ENCODE results near the gene S100A4.
"Not testable (repeated sequence)": the region's sequence is repeated elsewhere in the genome, so short reads cannot be mapped to it uniquely, and the experiment has no call there.

Gene S100A4

GRCh38 chr1:153532181-153532580 lies 13.4 kb downstream of the S100A4 start:
- no peak for DNase-seq

- DNase-seq, result no peak
Observed at GRCh38 chr1:153531638-153532037, 14.0 kb downstream of the S100A4 start.

GRCh38 chr1:153527683-153528040 lies 17.9 kb downstream of the S100A4 start:
- DNase-seq, result no peak

- DNase-seq, result no peak
Observed at GRCh38 chr1:153527023-153527682, 18.5 kb downstream of the S100A4 start.

GRCh38 chr1:153526132-153526543 lies 19.5 kb downstream of the S100A4 start:
- DNase-seq, result no peak

- DNase-seq, result no peak
Observed at GRCh38 chr1:153525088-153525728, 20.4 kb downstream of the S100A4 start.

- not testable (repeated sequence) for DNase-seq
Observed at GRCh38 chr1:153522353-153523048, 23.1 kb downstream of the S100A4 start.

GRCh38 chr1:153521808-153522207 lies 23.8 kb downstream of the S100A4 start:
- not testable (repeated sequence) for DNase-seq

GRCh38 chr1:153520818-153521476 lies 24.7 kb downstream of the S100A4 start:
- DNase-seq, result no peak

GRCh38 chr1:153520137-153520691 lies 25.4 kb downstream of the S100A4 start:
- DNase-seq, result not testable (repeated sequence)

- DNase-seq, result no peak
Observed at GRCh38 chr1:153519242-153519641, 26.4 kb downstream of the S100A4 start.

- no peak for DNase-seq
Observed at GRCh38 chr1:153515504-153516394, 29.9 kb downstream of the S100A4 start.

- DNase-seq, result no peak
Observed at GRCh38 chr1:153513666-153514065, 31.9 kb downstream of the S100A4 start.

GRCh38 chr1:153513023-153513422 lies 32.6 kb downstream of the S100A4 start:
- no peak for DNase-seq

- DNase-seq, result no peak
Observed at GRCh38 chr1:153510984-153511410, 34.6 kb downstream of the S100A4 start.

GRCh38 chr1:153509729-153510354 lies 35.8 kb downstream of the S100A4 start:
- DNase-seq, result no peak

GRCh38 chr1:153509036-153509435 lies 36.6 kb downstream of the S100A4 start:
- DNase-seq, result no peak

GRCh38 chr1:153507926-153508583 lies 37.6 kb downstream of the S100A4 start:
- no peak for DNase-seq

- no peak for DNase-seq
Observed at GRCh38 chr1:153506831-153507413, 38.7 kb downstream of the S100A4 start.

- no peak for DNase-seq
Observed at GRCh38 chr1:153506386-153506785, 39.2 kb downstream of the S100A4 start.

- DNase-seq, result no peak
Observed at GRCh38 chr1:153505576-153505975, 40.0 kb downstream of the S100A4 start.

All from NCI-H2081 treated with DMSO at 0.1 percent for 48 hours (cell line).